Stimulated activated CD8-positive, alpha-beta memory T cell treated with anti-CD3 and anti-CD28 coated beads, Interleukin-15, amount 100 ng/mL, for 48 hours (primary cell): ENCODE data around the gene PRDM16.

ENCODE experiments used
- DNase-seq, 2 donors: peaks; one replicate each; pipeline ENCODE4 v3.0.0-alpha.2; 2020; ENCODE audit warnings: low read depth in 2 of 2

The PRDM16 gene

DNA sequence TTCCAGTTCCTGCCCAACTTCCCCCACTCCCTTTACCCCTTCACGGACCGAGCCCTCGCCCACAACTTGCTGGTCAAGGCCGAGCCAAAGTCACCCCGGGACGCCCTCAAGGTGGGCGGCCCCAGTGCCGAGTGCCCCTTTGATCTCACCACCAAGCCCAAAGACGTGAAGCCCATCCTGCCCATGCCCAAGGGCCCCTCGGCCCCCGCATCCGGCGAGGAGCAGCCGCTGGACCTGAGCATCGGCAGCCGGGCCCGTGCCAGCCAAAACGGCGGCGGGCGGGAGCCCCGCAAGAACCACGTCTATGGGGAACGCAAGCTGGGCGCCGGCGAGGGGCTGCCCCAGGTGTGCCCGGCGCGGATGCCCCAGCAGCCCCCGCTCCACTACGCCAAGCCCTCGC is 343.4 kb downstream of the PRDM16 start:
- no peak for DNase-seq

DNA sequence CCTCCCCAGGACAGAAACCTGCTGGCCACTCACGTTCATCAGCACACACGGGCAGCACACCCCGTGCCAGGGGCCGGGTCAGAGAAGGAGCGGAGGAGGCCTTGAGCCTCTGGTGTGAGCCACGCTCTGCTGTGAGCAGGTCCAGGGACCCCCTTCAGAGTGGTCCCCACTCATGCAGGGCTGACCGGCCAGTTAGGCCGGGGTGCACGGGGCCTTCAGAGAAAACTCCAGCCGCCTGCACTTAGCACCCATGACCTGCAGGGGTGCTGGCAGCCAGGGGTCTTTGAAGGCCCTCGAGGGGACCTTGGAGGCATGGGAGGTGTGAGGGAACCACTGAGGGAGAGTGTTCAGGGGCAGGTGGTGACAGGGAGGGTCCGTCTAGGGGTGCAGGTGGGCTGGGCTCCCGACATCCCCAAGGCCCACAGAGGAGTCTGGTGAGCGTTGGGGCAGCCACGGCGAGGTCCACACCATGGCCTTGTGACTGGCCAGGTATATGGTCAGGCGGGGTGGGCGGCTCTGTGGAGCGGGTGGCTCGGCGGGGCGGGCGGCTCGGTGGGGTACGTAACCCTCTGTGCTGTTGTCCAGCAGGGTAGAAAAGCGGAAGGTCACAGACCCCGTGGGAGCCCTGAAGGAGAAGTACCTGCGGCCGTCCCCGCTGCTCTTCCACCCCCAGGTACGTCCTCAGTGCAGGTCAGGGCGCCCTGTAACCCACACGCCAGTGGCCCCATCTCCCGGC is 345.1 kb downstream of the PRDM16 start:
- DNase-seq, result no peak

DNA sequence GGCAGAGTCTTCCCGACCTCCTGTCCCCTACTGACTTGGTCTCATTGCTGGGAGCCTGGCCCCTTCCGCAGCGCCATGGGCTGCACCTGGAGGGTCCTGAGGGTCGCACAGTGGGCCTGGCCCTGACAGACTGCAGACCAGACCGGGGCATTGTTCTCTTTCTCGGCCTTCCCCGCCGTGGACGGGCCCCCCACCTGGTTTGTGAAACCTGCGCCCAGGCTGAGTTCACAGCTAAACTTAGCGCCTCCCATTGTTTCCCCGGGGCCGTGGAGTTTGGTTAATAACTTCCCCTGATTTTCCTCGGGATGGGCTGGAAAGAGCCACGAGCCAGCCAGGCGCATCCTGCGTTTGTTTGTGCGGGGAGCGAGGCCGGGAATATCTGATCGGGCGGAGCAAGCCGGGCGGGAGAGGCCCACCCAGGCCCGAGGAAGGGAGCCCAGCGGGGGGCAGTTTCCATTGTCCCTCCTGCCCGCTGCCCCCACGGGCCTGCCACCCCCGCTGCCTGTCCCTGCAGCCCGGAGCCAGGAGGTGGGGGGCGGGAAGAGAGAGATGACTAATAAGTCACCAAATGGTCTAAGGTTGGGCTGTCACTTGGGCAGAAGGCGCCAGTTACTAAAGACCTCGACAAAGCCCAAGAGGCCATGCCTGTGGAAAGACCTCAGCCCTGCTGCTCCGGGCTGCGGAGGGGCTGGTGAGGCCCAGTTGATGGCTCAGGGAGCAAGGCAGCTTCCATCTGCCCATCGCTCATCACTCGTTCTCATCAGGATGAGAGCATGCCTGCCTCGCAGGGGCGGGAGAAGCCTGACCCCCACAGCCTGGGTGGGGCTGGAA is 346.5 kb downstream of the PRDM16 start:
- no peak for DNase-seq

DNA sequence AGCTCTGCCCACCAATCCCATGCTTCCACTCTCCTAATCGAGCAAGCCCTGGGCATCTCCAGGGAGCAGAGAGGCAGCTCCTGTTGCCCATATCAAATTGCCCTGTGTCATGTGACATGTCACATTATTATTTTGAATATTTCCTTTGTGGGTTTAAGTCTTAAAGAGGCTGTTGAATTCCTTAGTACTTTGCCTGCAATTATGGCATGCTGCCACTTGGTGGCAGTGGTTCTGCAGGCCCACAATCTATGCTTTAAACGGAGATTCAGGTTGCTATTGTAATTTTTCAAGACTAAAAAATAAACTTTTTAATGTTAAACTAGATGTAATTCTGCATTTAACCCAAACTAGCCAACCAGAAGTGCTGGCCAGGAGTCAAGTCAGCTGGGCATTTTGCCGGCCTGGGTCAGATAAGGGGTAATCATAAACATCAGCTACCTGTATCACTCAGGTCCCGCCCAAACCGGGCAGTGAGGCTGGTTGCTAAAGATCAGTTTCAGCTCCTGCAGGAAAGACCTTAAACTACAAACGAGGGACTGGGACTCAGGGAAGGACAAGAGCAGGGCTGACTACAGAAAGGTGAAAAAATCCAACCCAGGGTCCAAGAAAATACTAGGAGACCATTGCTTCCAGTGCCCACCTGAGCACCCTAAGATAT is 348.2 kb downstream of the PRDM16 start:
- DNase-seq, result no peak

GRCh38 chr1:3417934-3418333 is 348.9 kb downstream of the PRDM16 start:
- DNase-seq, result no peak

DNA sequence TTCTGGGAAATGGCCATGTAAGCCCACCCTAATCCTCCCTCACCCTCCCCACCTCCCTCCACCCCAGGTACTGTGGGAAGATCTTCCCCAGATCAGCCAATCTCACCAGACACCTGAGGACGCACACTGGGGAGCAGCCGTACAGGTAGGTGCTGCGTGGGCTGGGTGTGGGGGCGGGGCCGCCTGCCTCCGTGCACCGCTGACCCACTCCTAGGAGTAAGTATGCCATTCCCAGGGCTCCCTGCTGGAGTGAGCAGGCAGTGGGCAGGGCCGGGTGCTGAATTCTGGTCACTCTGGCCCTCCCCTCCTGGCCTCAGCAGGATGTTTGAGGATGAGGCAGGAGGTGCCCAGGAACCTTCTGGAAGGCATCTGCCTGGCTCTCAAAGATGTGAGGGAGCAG is 349.6 kb downstream of the PRDM16 start:
- DNase-seq, result no peak

DNA sequence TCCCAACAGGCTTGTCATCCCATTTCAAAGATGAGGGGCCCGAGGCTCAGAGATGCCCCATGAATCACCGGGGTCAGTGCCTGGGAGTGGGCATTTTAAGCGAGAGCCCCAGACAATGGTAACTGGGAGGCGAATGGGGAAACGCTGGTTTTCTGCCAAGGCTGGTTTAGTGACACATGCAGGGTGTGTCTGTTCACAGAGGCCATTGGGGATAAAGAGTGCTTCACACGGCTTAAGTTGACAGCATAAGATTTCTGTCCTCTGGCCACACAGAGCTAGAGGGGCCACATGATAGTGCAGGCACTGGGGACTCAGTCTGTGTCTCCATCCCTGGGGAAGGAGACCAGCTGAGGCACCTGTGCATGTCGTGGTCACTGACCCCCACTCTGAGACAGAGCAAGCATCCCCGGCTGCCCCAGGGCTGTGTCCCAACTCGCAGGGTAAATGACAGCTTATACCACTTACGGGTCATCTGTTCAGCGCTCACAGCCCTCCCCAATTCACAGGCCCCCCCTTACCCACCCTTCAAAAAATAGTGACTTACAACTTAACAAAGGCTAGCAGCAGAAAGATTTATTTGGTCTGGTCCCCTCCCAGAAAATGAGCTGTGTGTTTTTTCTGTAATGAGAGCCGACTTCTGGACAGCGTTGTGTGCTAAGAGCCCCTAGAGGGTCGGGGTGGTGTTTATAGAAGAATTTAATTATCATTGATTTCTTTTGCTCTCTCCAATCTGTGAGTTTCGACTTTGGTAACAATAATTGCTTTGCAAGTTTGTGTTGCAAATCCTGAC is 350.6 kb downstream of the PRDM16 start:
- DNase-seq, result no peak

GRCh38 chr1:3420218-3420951 is 351.4 kb downstream of the PRDM16 start:
- no peak for DNase-seq

GRCh38 chr1:3422638-3423037 is 353.6 kb downstream of the PRDM16 start:
- no peak for DNase-seq

DNA sequence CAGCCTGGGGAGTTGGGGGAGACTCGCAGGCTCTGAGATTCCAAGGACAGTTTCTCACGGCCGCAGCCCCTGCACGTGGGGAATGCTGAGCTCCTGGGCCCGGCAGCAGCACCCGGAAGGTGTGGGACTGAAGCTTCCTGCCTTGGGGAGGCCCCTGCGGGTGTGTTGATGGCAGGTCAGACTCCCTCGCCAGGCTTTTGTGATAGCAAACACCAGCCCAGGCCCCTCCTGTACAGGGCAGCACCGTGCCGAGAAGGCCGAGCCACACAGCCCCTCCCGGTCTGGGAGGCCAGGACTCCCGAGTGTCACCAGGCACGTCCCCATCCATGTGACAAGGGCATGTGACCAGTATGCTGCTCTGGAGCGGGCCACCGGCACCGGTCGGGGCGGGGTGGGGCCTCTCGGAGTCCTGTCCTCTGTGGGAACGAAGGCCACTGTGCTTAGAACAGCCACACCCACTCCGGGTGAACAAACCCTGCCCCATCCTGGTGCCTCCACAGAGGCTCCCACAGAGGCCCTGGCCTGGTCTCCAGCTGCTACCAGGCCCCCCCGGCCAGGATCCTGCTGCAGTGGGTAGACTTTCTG is 354.3 kb downstream of the PRDM16 start:
- no peak for DNase-seq

GRCh38 chr1:3423896-3424611 is 355.1 kb downstream of the PRDM16 start:
- DNase-seq, result no peak

- DNase-seq, result no peak
These were observed 356.6 kb downstream of the PRDM16 start for GRCh38 chr1:3425486-3426215.

DNA sequence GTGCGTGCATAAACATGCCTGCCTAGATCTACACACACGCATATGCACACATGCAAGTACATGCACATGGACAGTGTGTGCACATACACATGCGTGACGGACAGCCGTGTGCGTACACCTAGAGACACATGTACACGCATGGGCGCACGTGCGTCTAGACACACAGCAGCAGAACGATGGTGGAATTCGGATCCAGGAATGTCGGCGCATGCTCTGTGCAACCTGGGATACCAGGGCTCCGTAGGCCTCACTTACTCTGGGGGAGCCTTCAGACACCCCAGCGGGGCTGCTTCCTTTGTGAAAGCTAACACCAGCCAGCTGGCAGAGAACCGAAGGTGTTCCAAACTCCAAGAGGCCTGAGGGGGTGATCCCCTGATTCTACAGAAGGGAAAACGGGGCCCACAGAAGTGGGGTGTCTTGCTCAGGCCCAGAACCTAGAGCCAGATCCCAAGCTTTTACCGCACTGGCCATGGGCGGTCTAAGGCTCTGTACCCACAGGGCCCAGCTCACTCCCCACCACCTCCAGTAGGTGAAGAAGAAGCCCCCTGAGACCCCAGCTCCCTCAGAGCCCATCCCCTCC is 358.0 kb downstream of the PRDM16 start:
- DNase-seq, result no peak

- no peak for DNase-seq
These were observed 359.0 kb downstream of the PRDM16 start for GRCh38 chr1:3427711-3428704.

DNA sequence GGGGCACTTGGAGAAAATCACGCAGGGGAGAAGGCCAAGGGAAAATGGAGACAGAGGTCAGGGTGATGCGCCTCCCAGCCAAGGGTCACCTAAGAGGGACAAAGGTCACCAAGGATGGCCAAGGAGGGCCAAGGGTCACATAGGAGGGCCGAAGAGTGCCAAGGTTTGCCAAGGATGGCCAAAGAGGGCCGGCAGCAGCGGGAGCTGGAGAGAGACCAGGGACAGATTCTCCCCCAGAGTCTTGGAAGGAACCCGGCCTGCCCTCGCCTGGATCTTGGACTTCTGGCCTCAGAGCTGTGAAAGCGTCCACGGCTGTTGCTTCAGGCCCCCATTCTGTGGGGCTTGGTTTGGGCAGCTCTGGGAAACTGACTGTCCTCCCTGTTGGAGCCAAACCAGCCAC is 359.9 kb downstream of the PRDM16 start:
- DNase-seq, result no peak

DNA sequence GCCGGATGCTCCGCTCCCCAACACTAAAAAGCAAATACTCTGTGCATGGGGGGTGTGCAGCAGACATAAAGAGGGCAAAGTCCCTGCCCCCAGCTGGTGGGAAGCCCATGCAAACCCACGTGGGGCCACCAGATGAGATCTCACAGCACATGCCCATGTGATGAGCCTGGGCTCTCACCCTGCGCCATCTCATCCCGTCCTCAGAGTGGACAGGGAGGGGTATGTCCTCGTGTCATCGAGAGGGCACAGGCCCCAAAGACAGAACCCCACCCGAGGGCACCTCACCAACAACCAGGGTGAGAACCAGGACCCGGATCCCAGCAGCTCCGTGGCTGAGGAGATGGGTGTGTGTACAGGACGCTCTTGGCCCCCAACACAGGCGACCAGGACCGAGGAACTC is 360.3 kb downstream of the PRDM16 start:
- DNase-seq, result no peak

DNA sequence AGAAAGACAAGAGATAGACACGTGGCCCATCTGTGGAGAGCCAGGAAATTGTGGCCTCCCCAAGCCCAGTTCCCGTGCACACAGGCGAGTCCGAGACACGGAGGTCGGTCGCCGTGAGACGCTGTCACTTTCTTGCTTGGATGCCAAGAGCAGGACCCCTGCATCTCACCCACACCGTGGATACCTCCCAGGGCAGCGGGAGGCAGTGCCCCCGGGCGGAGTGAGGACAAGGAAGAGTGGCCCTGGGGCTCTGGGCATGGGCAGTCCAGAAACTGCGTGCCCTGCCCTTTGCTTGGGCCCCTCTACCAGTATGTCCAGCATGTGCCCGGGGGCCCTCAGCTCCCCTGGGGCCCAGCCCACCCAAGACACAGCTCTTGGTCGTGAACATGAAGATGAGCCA is 360.8 kb downstream of the PRDM16 start:
- no peak for DNase-seq

GRCh38 chr1:3430406-3430805 is 361.4 kb downstream of the PRDM16 start:
- no peak for DNase-seq
